ENCODE measurements around the gene TCHHL1.
A peak's percentile ranks its signal among the peaks of the same experiment; 100 is the strongest.

The TCHHL1 gene

GRCh38 chr1:152112101-152112884 lies 23.4 kb upstream of the TCHHL1 start:
- Histone ChIP-seq H4K20me1 (no peaks in the 10 kb centered on the region), H3K36me3 (no peaks in the 10 kb centered on the region), H3K27me3 (peaks cover 68 to 78% (median 71%) of the 10 kb centered on the region in 11 experiments), H3K4me1 (peaks cover 23 to 36% (median 33%) of the 10 kb centered on the region in 10 experiments), H3K4me2 (peak overlapping the region; percentile 63 to 98 (median 88)), H3K27ac (no peak overlapping the region), H3K4me3 (peak overlapping the region; percentile 42 to 68 (median 58)), H3K9me3 (replicated peaks in 1 of 11) (peaks cover 33 to 65% (median 56%) of the 10 kb centered on the region in 11 experiments), H3K9ac (peak overlapping the region in 3 of 11 experiments; percentile 4 to 25 (median 17); a peak in 2 of 22 replicates)
- no peak for TF ChIP-seq Cebpa-rat (IDR thresholded peaks at IDR 0.05)

- Histone ChIP-seq H3K4me3 (peak overlapping the region; percentile 42 to 68 (median 58)), H3K27me3 (peaks cover 76 to 85% (median 79%) of the 10 kb centered on the region in 11 experiments), H3K36me3 (no peaks in the 10 kb centered on the region), H4K20me1 (no peaks in the 10 kb centered on the region), H3K9ac (peak overlapping the region in 7 of 11 experiments; percentile 0 to 59 (median 19); a peak in 11 of 22 replicates), H3K4me2 (peak overlapping the region; percentile 63 to 98 (median 88)), H3K9me3 (replicated peaks in 1 of 11) (peaks cover 35 to 67% (median 58%) of the 10 kb centered on the region in 11 experiments), H3K4me1 (peaks cover 23 to 36% (median 33%) of the 10 kb centered on the region in 10 experiments), H3K27ac (no peak overlapping the region)
- no peak for TF ChIP-seq Cebpa-rat (IDR thresholded peaks at IDR 0.05)
Observed at GRCh38 chr1:152111515-152111968, 22.7 kb upstream of the TCHHL1 start.

GRCh38 chr1:152110860-152111514 lies 22.1 kb upstream of the TCHHL1 start:
- Histone ChIP-seq H3K27me3 (peaks cover 81 to 91% (median 84%) of the 10 kb centered on the region in 11 experiments), H3K4me2 (peak overlapping the region; percentile 63 to 98 (median 88)), H4K20me1 (no peaks in the 10 kb centered on the region), H3K9me3 (replicated peaks in 1 of 11) (peaks cover 35 to 67% (median 58%) of the 10 kb centered on the region in 11 experiments), H3K36me3 (no peaks in the 10 kb centered on the region), H3K4me3 (peak overlapping the region; percentile 42 to 68 (median 58)), H3K4me1 (peaks cover 23 to 36% (median 33%) of the 10 kb centered on the region in 10 experiments), H3K27ac (no peak overlapping the region), H3K9ac (peak overlapping the region in 7 of 11 experiments; percentile 0 to 59 (median 19); a peak in 11 of 22 replicates)
- no peak for TF ChIP-seq Cebpa-rat (IDR thresholded peaks at IDR 0.05)

- no peak overlapping the region for H3K27ac ChIP-seq
- H3K9me3 ChIP-seq (replicated peaks in 1 of 11), result peaks cover 35 to 67% (median 58%) of the 10 kb centered on the region in 11 experiments
- no peaks in the 10 kb centered on the region for H3K36me3 ChIP-seq
- 0 out of 22 replicates have a peak overlapping the region, but pooled peaks of 1 of the 11 experiments have one; percentile 19 for H3K9ac ChIP-seq
- H4K20me1 ChIP-seq, result no peaks in the 10 kb centered on the region
- peaks cover 23 to 36% (median 33%) of the 10 kb centered on the region in 10 experiments for H3K4me1 ChIP-seq
- TF ChIP-seq Cebpa-rat (IDR thresholded peaks at IDR 0.05), result no peak
- peaks cover 84 to 97% (median 90%) of the 10 kb centered on the region in 11 experiments for H3K27me3 ChIP-seq
- H3K4me3 ChIP-seq, result peak overlapping the region; percentile 42 to 68 (median 58)
- peak overlapping the region; percentile 63 to 98 (median 88) for H3K4me2 ChIP-seq
Observed at GRCh38 chr1:152110365-152110859, 21.5 kb upstream of the TCHHL1 start.

GRCh38 chr1:152109998-152110294 lies 21.1 kb upstream of the TCHHL1 start:
- Histone ChIP-seq H3K27ac (no peak overlapping the region), H3K9ac (no peak overlapping the region), H3K27me3 (peaks cover 84 to 100% (median 94%) of the 10 kb centered on the region in 11 experiments), H3K4me3 (peak overlapping the region; percentile 42 to 68 (median 58); a peak in 18 of 20 replicates), H3K4me1 (peaks cover 23 to 36% (median 33%) of the 10 kb centered on the region in 10 experiments), H3K9me3 (replicated peaks in 1 of 11) (peaks cover 35 to 67% (median 58%) of the 10 kb centered on the region in 11 experiments), H4K20me1 (no peaks in the 10 kb centered on the region), H3K4me2 (peak overlapping the region; percentile 63 to 98 (median 88); a peak in 21 of 22 replicates), H3K36me3 (no peaks in the 10 kb centered on the region)
- no peak for TF ChIP-seq Cebpa-rat (IDR thresholded peaks at IDR 0.05)

GRCh38 chr1:152109231-152109997 lies 20.6 kb upstream of the TCHHL1 start:
- Histone ChIP-seq H3K9me3 (replicated peaks in 1 of 11) (peaks cover 35 to 67% (median 58%) of the 10 kb centered on the region in 11 experiments), H3K27ac (no peak overlapping the region), H3K4me2 (peak overlapping the region; percentile 63 to 98 (median 88); a peak in 20 of 22 replicates), H3K4me3 (peak overlapping the region; percentile 42 to 68 (median 58); a peak in 18 of 20 replicates), H3K27me3 (peaks cover 84 to 97% (median 92%) of the 10 kb centered on the region in 11 experiments), H3K36me3 (no peaks in the 10 kb centered on the region), H3K9ac (no peak overlapping the region), H3K4me1 (peaks cover 23 to 36% (median 33%) of the 10 kb centered on the region in 10 experiments), H4K20me1 (no peaks in the 10 kb centered on the region)
- TF ChIP-seq Cebpa-rat (IDR thresholded peaks at IDR 0.05), result no peak

GRCh38 chr1:152108882-152109222 lies 20.0 kb upstream of the TCHHL1 start:
- Histone ChIP-seq H3K27me3 (peaks cover 81 to 92% (median 86%) of the 10 kb centered on the region in 11 experiments), H3K4me1 (peaks cover 26 to 36% (median 34%) of the 10 kb centered on the region in 10 experiments), H3K9ac (no peak overlapping the region), H3K36me3 (no peaks in the 10 kb centered on the region), H3K27ac (no peak overlapping the region), H3K9me3 (replicated peaks in 1 of 11) (peaks cover 35 to 66% (median 58%) of the 10 kb centered on the region in 11 experiments), H3K4me3 (peak overlapping the region in 8 of 10 experiments; percentile 21 to 68 (median 58); a peak in 13 of 20 replicates), H3K4me2 (no peak overlapping the region; a peak in 1 of 22 replicates), H4K20me1 (no peaks in the 10 kb centered on the region)
- no peak for TF ChIP-seq Cebpa-rat (IDR thresholded peaks at IDR 0.05)
